T-helper 22 cell (primary cell): ENCODE data around the gene CFAP53.

ENCODE experiments used
- DNase-seq: peaks from one replicate; pipeline ENCODE4 v3.0.0-alpha.2; 2020; ENCODE audit warnings: low read depth

The CFAP53 gene

GRCh38 chr18:50193796-50194630 lies 72.3 kb downstream of the CFAP53 start:
- no peak for DNase-seq

GRCh38 chr18:50192995-50193795 lies 73.1 kb downstream of the CFAP53 start:
- DNase-seq: no peak

- DNase-seq: no peak
Observed at GRCh38 chr18:50190926-50191325, 75.4 kb downstream of the CFAP53 start.

GRCh38 chr18:50190236-50190635 lies 76.1 kb downstream of the CFAP53 start:
- DNase-seq: no peak

- no peak for DNase-seq
Observed at GRCh38 chr18:50189160-50189559, 77.1 kb downstream of the CFAP53 start.

GRCh38 chr18:50188652-50189051 lies 77.6 kb downstream of the CFAP53 start:
- DNase-seq: no peak

GRCh38 chr18:50187659-50188058 lies 78.6 kb downstream of the CFAP53 start:
- DNase-seq: no peak

GRCh38 chr18:50186385-50186784 lies 79.9 kb downstream of the CFAP53 start:
- no peak for DNase-seq

- DNase-seq: no peak
Observed at GRCh38 chr18:50183556-50183955, 82.7 kb downstream of the CFAP53 start.

- DNase-seq: no peak
Observed at GRCh38 chr18:50182511-50182910, 83.8 kb downstream of the CFAP53 start.

GRCh38 chr18:50181590-50181989 lies 84.7 kb downstream of the CFAP53 start:
- no peak for DNase-seq

GRCh38 chr18:50179465-50179864 lies 86.8 kb downstream of the CFAP53 start:
- DNase-seq: no peak

- no peak for DNase-seq
Observed at GRCh38 chr18:50177294-50177992, 88.9 kb downstream of the CFAP53 start.
